ENCODE measurements around the gene UNC119B. TPM values are rescaled to one million over a fixed set of nuclear protein-coding genes. Genes with fewer than 3 reads are reported as not detected.

The UNC119B gene
- polyA plus RNA-seq, 1 of the 3 experiments (the other 2 are of a cell fraction): 23.6 TPM

- TF ChIP-seq, protein P1, sequence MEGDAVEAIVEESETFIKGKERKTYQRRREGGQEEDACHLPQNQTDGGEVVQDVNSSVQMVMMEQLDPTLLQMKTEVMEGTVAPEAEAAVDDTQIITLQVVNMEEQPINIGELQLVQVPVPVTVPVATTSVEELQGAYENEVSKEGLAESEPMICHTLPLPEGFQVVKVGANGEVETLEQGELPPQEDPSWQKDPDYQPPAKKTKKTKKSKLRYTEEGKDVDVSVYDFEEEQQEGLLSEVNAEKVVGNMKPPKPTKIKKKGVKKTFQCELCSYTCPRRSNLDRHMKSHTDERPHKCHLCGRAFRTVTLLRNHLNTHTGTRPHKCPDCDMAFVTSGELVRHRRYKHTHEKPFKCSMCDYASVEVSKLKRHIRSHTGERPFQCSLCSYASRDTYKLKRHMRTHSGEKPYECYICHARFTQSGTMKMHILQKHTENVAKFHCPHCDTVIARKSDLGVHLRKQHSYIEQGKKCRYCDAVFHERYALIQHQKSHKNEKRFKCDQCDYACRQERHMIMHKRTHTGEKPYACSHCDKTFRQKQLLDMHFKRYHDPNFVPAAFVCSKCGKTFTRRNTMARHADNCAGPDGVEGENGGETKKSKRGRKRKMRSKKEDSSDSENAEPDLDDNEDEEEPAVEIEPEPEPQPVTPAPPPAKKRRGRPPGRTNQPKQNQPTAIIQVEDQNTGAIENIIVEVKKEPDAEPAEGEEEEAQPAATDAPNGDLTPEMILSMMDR (IDR thresholded peaks at IDR 0.05): no peak
- TF ChIP-seq RXRA (IDR thresholded peaks at IDR 0.05; ENCODE audit: borderline replicate concordance, low read depth) (no peak), ELF1 (IDR thresholded peaks at IDR 0.05) (no peak), RFX5 (IDR thresholded peaks at IDR 0.05; ENCODE audit: low read length) (no peak), EZH2phosphoT487 (IDR thresholded peaks at IDR 0.05; ENCODE audit: borderline replicate concordance, low read depth) (no peak), USF1 (IDR thresholded peaks at IDR 0.05; ENCODE audit: borderline replicate concordance, low read depth) (no peak), NRF1 (IDR thresholded peaks at IDR 0.05; ENCODE audit: low read depth, low read length) (no peak)
Observed at GRCh38 chr12:120758798-120759590, 48.7 kb downstream of the UNC119B start (continued).

- no peak for DNase-seq
- 0 out of 2 replicates have a peak, but pooled peaks cover 2% of the 10 kb centered on the region for H3K9me3 ChIP-seq
- H3K9me2 ChIP-seq: no peaks in the 10 kb centered on the region
- no peaks in the 10 kb centered on the region for H3K27me3 ChIP-seq (ENCODE audit: insufficient read depth)
- H3K27ac ChIP-seq (ENCODE audit: low read depth in 2 of 2, low read length in 1 of 2): no peak overlapping the region
- H3K4me2 ChIP-seq: no peak overlapping the region
- POLR2A ChIA-PET: no interaction called here
- peaks cover 0 to 12% of the 10 kb centered on the region in 2 experiments; a peak in 1 of 4 replicates for H3K4me1 ChIP-seq (ENCODE audit: control insufficient read depth in 1 of 2, insufficient read depth in 2 of 2, low read depth in 1 of 2, low read length in 1 of 2)
- H4K20me1 ChIP-seq (ENCODE audit: insufficient read depth): no peaks in the 10 kb centered on the region
- no peak overlapping the region for H2AFZ ChIP-seq (ENCODE audit: low read depth)
- no peak overlapping the region for H3K4me3 ChIP-seq (ENCODE audit: low read depth in 2 of 2, low read length in 1 of 2)
- H3K9ac ChIP-seq: no peak overlapping the region
- CTCF ChIA-PET: interaction anchor here (0.8 to 1.5 kb wide), 2 partner anchors 110 to 212 kb away, joined by 3 read pairs; no protein-coding TSS in a partner anchor
- H3K79me2 ChIP-seq (ENCODE audit: insufficient read depth): no peaks in the 10 kb centered on the region
- TF ChIP-seq GABPA (IDR thresholded peaks at IDR 0.05; ENCODE audit: low read depth) (no peak), GATA2 (CRISPR knock-in tag; IDR thresholded peaks at IDR 0.05) (no peak), TCF12 (IDR thresholded peaks at IDR 0.05) (no peak), RCOR1 (IDR thresholded peaks at IDR 0.05; ENCODE audit: low read length) (no peak)
- TF ChIP-seq, protein P1 (IDR thresholded peaks at IDR 0.05): no peak
- no peaks in the 10 kb centered on the region for H3F3A ChIP-seq (replicated peaks; ENCODE audit: insufficient read depth)
- 91% methylated on average over 25 of the region's 27 CpGs for WGBS (ENCODE audit: low lambda C conversion rate)
- peaks cover 5 to 36% of the 10 kb centered on the region in 2 experiments for H3K36me3 ChIP-seq (replicated peaks in 1 of 2; ENCODE audit: control insufficient read depth in 1 of 2, insufficient read depth in 2 of 2, low read length in 1 of 2)
Observed at GRCh38 chr12:120759591-120760348, 49.5 kb downstream of the UNC119B start.
